ENCODE measurements around the gene SLC49A4. TPM values are rescaled to one million over a fixed set of nuclear protein-coding genes. Genes with fewer than 3 reads are reported as not detected.

Gene SLC49A4
- total RNA-seq, 1 experiment from 2014 or later, result 10.2 TPM

GRCh38 chr3:122785231-122785630 is 9.6 kb upstream of the SLC49A4 start:
- CTCF ChIA-PET, result interaction anchor here (0.9 kb wide), 1 partner anchor 30 kb away, joined by 4 read pairs; no protein-coding TSS in a partner anchor
- POLR2A ChIA-PET, result no interaction called here

More at GRCh38 chr3:122785231-122785630, 9.6 kb upstream of the SLC49A4 start:
- no peaks in the 10 kb centered on the region for H3K4me1 Mint-ChIP-seq
- peaks cover 10% of the 10 kb centered on the region for H3K9me3 Mint-ChIP-seq
- no peak overlapping the region for H3K27ac Mint-ChIP-seq
- H3K36me3 Mint-ChIP-seq, result peaks cover 13% of the 10 kb centered on the region
- H3K27me3 Mint-ChIP-seq (ENCODE audit: low read depth), result no peaks in the 10 kb centered on the region
- no peak overlapping the region for H3K4me3 Mint-ChIP-seq
- DNase-seq (ENCODE audit: low spot score), result no peak
- TF ChIP-seq FOXP1 (CRISPR knock-in tag; IDR thresholded peaks at IDR 0.05; ENCODE audit: borderline replicate concordance) (no peak), KAT7 (CRISPR knock-in tag; IDR thresholded peaks at IDR 0.05; ENCODE audit: borderline replicate concordance) (no peak), ATF2 (CRISPR knock-in tag; IDR thresholded peaks at IDR 0.05; ENCODE audit: borderline replicate concordance, low read depth) (no peak), NFATC4 (CRISPR knock-in tag; IDR thresholded peaks at IDR 0.05) (no peak), ARID4B (CRISPR knock-in tag; IDR thresholded peaks at IDR 0.05; ENCODE audit: borderline replicate concordance) (no peak), AFF4 (CRISPR knock-in tag; IDR thresholded peaks at IDR 0.05; ENCODE audit: borderline replicate concordance) (no peak), ATF1 (CRISPR knock-in tag; IDR thresholded peaks at IDR 0.05) (no peak), NR3C1 (CRISPR knock-in tag; conservative IDR thresholded peaks at IDR 0.05; ENCODE audit: low read depth) (no peak), TCF7 (CRISPR knock-in tag; IDR thresholded peaks at IDR 0.05; ENCODE audit: low read depth) (no peak), MXD4 (CRISPR knock-in tag; IDR thresholded peaks at IDR 0.05; ENCODE audit: borderline replicate concordance) (no peak), ZNF138 (CRISPR knock-in tag; conservative IDR thresholded peaks at IDR 0.05) (no peak), NFYB (CRISPR knock-in tag; conservative IDR thresholded peaks at IDR 0.05; ENCODE audit: low read depth) (no peak), SMAD4 (CRISPR knock-in tag; IDR thresholded peaks at IDR 0.05) (no peak), EMX1 (CRISPR knock-in tag; IDR thresholded peaks at IDR 0.05) (no peak), MAX (CRISPR knock-in tag; IDR thresholded peaks at IDR 0.05) (no peak), ZNF232 (CRISPR knock-in tag; IDR thresholded peaks at IDR 0.05) (no peak)
- ATAC-seq, result no peak
